NCI-H2029 treated with DMSO at 0.1 percent for 48 hours (cell line): ENCODE data around the gene CIC.
A peak's percentile ranks its signal among the peaks of the same experiment; 100 is the strongest.

Experiments used
- DNase-seq: peaks from one replicate; lab custom pipeline; 2025; lab: John Stamatoyannopoulos, UW

CIC gene

GRCh38 chr19:42288881-42289555 lies 20.0 kb downstream of the CIC start:
- no peak for DNase-seq

GRCh38 chr19:42289556-42290041 lies 20.5 kb downstream of the CIC start:
- no peak for DNase-seq

- no peak for DNase-seq
Observed at GRCh38 chr19:42290136-42290522, 21.1 kb downstream of the CIC start.

- no peak for DNase-seq
Observed at GRCh38 chr19:42290523-42291434, 21.7 kb downstream of the CIC start.

GRCh38 chr19:42291435-42291810 lies 22.4 kb downstream of the CIC start:
- no peak for DNase-seq

GRCh38 chr19:42292042-42292960 lies 23.2 kb downstream of the CIC start:
- DNase-seq: no peak

GRCh38 chr19:42292963-42293362 lies 23.9 kb downstream of the CIC start:
- DNase-seq: no peak

GRCh38 chr19:42293540-42293939 lies 24.5 kb downstream of the CIC start:
- DNase-seq: no peak

- no peak for DNase-seq
Observed at GRCh38 chr19:42293948-42294347, 24.9 kb downstream of the CIC start.

GRCh38 chr19:42294471-42295137 lies 25.6 kb downstream of the CIC start:
- no peak for DNase-seq

GRCh38 chr19:42295342-42295741 lies 26.3 kb downstream of the CIC start:
- DNase-seq: no peak

- DNase-seq: peak; percentile 67
Observed at GRCh38 chr19:42295831-42296525, 26.9 kb downstream of the CIC start.

- DNase-seq: no peak
Observed at GRCh38 chr19:42297039-42297438, 28.0 kb downstream of the CIC start.

GRCh38 chr19:42301646-42302203 lies 32.7 kb downstream of the CIC start, which contains the start of gene PRR19:
PRR19 (plus strand) TSS chr19:42302132; CDS start chr19:42309585, 7,453 bp downstream.
- no peak for DNase-seq

- DNase-seq: peak; percentile 63
Observed at GRCh38 chr19:42303101-42303464, 34.0 kb downstream of the CIC start.

- no peak for DNase-seq
Observed at GRCh38 chr19:42303876-42304275, 34.8 kb downstream of the CIC start.

- DNase-seq: no peak
Observed at GRCh38 chr19:42306646-42307045, 37.6 kb downstream of the CIC start.

- no peak for DNase-seq
Observed at GRCh38 chr19:42309686-42310085, 40.6 kb downstream of the CIC start.

- no peak for DNase-seq
Observed at GRCh38 chr19:42311657-42312056, 42.6 kb downstream of the CIC start.

- no peak for DNase-seq
Observed at GRCh38 chr19:42312370-42312769, 43.3 kb downstream of the CIC start.
